Activated B cell treated with CpG ODN at 0.5 μM for 24 hours (primary cell): ENCODE results near the gene HMGCR. TPM values are rescaled to one million over a fixed set of nuclear protein-coding genes. Genes with fewer than 3 reads are reported as not detected.

Experiments
- ATAC-seq: fragments of 200-7000 bp; cut with Tn5 transposase; one replicate; pipeline ENCODE4 v1.10.0; 2021; ENCODE audit warnings: low read depth, mild to moderate bottlenecking, moderate library complexity
- CTCF ChIA-PET: fragments of 350-600 bp; sonication (Branson Sonifier 250); formaldehyde crosslinking; loops from one replicate; lab custom pipeline; 2021; ENCODE audit warnings: antibody characterized with exemption; lab: Charles Lee
- POLR2A ChIA-PET: fragments of 350-600 bp; sonication (Branson Sonifier 250); formaldehyde crosslinking; loops from one replicate; lab custom pipeline; 2021; ENCODE audit warnings: antibody characterized with exemption; lab: Charles Lee
- DNase-seq: peaks from one replicate; pipeline ENCODE4 v3.0.0; 2022
- H3K27ac Mint-ChIP-seq: one replicate; pipeline ENCODE4 v1.8.0; 2020; ENCODE audit warnings: mixed read lengths
- H3K27me3 Mint-ChIP-seq: one replicate; pipeline ENCODE4 v1.8.0; 2021; ENCODE audit warnings: mixed read lengths
- H3K36me3 Mint-ChIP-seq: one replicate; pipeline ENCODE4 v1.8.0; 2021; ENCODE audit warnings: low read depth, mixed read lengths
- H3K4me1 Mint-ChIP-seq: one replicate; pipeline ENCODE4 v1.8.0; 2021; ENCODE audit warnings: mixed read lengths
- H3K4me3 Mint-ChIP-seq: one replicate; pipeline ENCODE4 v1.8.0; 2020; ENCODE audit warnings: mild to moderate bottlenecking, mixed read lengths
- H3K9me3 Mint-ChIP-seq: one replicate; pipeline ENCODE4 v1.8.0; 2020; ENCODE audit warnings: mixed read lengths
- intact Hi-C: fragments of 100-400 bp; cut with micrococcal nuclease; formaldehyde crosslinking; loops from one replicate; pipeline ENCODE4 v1.15.1; 2024
- total RNA-seq: library from RNA; stranded (reverse); gene quantifications from 2 replicates; pipeline ENCODE4 v1.2.3, GENCODE V29; 2022
- TF ChIP-seq, protein P1 (sequence below): fragments of 200-600 bp; IDR thresholded peaks from one replicate; pipeline ENCODE4 v1.8.0; 2022; ENCODE audit warnings: antibody characterized with exemption, mild to moderate bottlenecking

The HMGCR gene
- total RNA-seq, 1 donor from 2014 or later: 131 TPM

DNA sequence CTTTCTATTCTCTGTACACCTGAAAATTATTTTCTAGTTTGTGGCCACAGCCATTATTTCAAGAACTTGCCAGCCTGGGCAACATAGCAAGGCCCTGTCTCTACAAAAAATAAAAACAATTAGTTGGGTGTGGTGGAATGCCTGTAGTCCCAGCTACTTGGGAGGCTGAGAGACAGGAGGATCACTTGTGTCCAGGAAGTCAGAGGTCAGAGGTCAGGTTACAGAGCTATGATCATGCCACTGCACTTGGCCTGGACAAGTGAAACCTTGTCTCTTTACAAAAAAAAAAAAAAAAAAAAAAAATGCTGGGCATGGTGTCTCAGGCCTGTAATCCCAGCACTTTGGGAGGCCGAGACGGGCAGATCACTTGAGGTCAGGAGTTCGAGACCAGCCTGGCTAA is 58.3 kb downstream of the HMGCR start:
- ChIA-PET POLR2A (interaction anchor here (0.7 kb wide), 2 partner anchors 192 to 440 kb away, joined by 11 to 16 read pairs; no protein-coding TSS in a partner anchor), CTCF (no interaction called here)
- no peak overlapping the region for H3K27ac Mint-ChIP-seq

DNA sequence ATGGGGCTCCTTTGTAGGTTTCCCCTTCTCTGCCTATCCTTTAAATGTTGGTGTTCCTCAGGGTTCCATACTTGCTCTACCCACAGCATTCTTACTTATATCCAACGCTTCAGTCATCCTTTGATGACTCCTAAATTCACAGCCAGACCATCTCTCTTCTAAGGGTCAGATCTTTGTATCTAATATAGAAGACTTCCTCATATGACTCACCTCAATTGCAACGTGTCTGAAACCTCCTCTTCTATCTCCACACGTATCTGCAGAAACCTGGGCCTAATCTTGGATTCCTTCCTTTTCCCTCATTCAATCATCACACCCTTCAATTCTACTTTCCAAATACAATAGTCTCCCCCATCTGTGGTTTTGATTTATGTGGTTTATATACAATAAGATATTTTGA is 68.3 kb downstream of the HMGCR start:
- Mint-ChIP-seq H3K4me3 (no peak overlapping the region), H3K9me3 (no peaks in the 10 kb centered on the region), H3K36me3 (peaks cover 54% of the 10 kb centered on the region), H3K4me1 (no peaks in the 10 kb centered on the region), H3K27ac (no peak overlapping the region), H3K27me3 (no peaks in the 10 kb centered on the region)
- intact Hi-C loops: no loop called here
- TF ChIP-seq, protein P1, sequence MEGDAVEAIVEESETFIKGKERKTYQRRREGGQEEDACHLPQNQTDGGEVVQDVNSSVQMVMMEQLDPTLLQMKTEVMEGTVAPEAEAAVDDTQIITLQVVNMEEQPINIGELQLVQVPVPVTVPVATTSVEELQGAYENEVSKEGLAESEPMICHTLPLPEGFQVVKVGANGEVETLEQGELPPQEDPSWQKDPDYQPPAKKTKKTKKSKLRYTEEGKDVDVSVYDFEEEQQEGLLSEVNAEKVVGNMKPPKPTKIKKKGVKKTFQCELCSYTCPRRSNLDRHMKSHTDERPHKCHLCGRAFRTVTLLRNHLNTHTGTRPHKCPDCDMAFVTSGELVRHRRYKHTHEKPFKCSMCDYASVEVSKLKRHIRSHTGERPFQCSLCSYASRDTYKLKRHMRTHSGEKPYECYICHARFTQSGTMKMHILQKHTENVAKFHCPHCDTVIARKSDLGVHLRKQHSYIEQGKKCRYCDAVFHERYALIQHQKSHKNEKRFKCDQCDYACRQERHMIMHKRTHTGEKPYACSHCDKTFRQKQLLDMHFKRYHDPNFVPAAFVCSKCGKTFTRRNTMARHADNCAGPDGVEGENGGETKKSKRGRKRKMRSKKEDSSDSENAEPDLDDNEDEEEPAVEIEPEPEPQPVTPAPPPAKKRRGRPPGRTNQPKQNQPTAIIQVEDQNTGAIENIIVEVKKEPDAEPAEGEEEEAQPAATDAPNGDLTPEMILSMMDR: no peak
- CTCF ChIA-PET: no interaction called here
- no peak for ATAC-seq
- POLR2A ChIA-PET: no interaction called here
- DNase-seq: no peak

More for the DNA sequence above, 58.3 kb downstream of the HMGCR start:
- intact Hi-C loops: no loop called here
- H3K9me3 Mint-ChIP-seq: no peaks in the 10 kb centered on the region
- TF ChIP-seq, protein P1: no peak
- no peaks in the 10 kb centered on the region for H3K27me3 Mint-ChIP-seq
- DNase-seq (no peak), ATAC-seq (no peak)
- H3K36me3 Mint-ChIP-seq: peaks cover 52% of the 10 kb centered on the region
- no peak overlapping the region for H3K4me3 Mint-ChIP-seq
- no peaks in the 10 kb centered on the region for H3K4me1 Mint-ChIP-seq

Other genes with a start within 250 kb of the HMGCR start
- 0.13 and 0.15 TPM in 2 replicates for gene ANKRD31, start 100.3 kb upstream of the HMGCR start, total RNA-seq
- gene CERT1, start 174.4 kb downstream of the HMGCR start, total RNA-seq: 39.1 and 49.5 TPM in 2 replicates
- gene POLK, start 174.7 kb downstream of the HMGCR start, total RNA-seq: 29.0 and 34.0 TPM in 2 replicates